H1 (cell line): ENCODE measurements around the gene UPF1.

Source experiments
- JUN ChIP-seq: IDR thresholded peaks from 2 replicates; pipeline ENCODE4 v1.6.1; 2011; ENCODE audit warnings: low read depth, mild to moderate bottlenecking, improper control_type of control experiment, low read length
- RXRA ChIP-seq: IDR thresholded peaks from 2 replicates; pipeline ENCODE4 v1.6.1; 2011; ENCODE audit warnings: low read depth, mild to moderate bottlenecking, low read length, moderate library complexity; ENCODE audit not compliant: insufficient read depth
- TF ChIP-seq, protein P1 (sequence below): IDR thresholded peaks from 2 replicates; pipeline ENCODE4 v1.6.1; 2012; ENCODE audit warnings: inconsistent platforms
- TF ChIP-seq, protein P2 (sequence below), 3 experiments: IDR thresholded peaks; 1 replicate in 2 of 3; 2 replicates in 1 of 3; pipeline versions ENCODE4 v1.5.1 to v1.6.1; 2011; ENCODE audit warnings: low read length in 3 of 3, mild to moderate bottlenecking in 3 of 3, inconsistent platforms in 2 of 3, low read depth in 1 of 3, moderate library complexity in 1 of 3; ENCODE audit not compliant: insufficient read depth in 1 of 3; ENCODE audit errors: control extremely low read depth in 1 of 3

DNA sequence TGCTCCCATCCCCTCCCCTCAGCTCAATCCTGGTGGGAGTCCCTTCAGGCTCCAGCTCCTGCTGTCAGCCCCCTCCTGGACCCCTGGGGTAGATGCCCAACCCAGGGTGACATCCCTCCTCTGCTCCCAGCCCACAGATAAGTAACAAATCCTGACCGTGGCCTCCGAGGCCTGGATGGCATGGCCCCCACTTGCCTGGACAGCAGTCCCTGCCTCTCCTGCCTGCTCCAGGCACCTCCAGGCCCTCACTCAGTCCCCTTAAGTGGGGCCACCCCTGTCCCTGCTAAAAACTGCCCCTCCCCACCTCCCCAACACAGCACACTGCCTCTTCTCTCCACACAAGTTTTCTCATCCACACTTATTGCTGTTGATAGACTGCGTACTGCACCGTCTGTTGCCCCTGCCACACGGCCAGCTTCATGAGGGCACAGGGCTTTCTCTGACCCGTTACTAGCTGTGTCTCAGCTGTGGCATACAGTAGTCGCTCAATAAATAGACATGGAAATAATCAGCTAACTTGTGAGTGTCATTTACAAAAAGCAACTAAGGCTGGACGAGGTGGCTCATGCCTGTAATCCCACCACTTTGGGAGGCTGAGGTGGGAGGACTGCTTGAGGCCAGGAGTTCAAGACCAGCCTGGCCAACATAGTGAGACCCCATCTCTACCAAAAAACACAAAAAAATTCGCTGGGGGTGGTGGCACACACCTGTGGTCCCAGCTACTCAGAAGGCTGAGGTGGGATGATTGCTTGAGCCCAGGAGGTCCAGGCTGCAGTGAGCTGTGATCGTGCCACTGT, 58.4 kb downstream of the UPF1 start:
- no peak for TF ChIP-seq RXRA
- TF ChIP-seq, protein P1, sequence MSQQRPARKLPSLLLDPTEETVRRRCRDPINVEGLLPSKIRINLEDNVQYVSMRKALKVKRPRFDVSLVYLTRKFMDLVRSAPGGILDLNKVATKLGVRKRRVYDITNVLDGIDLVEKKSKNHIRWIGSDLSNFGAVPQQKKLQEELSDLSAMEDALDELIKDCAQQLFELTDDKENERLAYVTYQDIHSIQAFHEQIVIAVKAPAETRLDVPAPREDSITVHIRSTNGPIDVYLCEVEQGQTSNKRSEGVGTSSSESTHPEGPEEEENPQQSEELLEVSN, result no peak
- TF ChIP-seq, protein P2, sequence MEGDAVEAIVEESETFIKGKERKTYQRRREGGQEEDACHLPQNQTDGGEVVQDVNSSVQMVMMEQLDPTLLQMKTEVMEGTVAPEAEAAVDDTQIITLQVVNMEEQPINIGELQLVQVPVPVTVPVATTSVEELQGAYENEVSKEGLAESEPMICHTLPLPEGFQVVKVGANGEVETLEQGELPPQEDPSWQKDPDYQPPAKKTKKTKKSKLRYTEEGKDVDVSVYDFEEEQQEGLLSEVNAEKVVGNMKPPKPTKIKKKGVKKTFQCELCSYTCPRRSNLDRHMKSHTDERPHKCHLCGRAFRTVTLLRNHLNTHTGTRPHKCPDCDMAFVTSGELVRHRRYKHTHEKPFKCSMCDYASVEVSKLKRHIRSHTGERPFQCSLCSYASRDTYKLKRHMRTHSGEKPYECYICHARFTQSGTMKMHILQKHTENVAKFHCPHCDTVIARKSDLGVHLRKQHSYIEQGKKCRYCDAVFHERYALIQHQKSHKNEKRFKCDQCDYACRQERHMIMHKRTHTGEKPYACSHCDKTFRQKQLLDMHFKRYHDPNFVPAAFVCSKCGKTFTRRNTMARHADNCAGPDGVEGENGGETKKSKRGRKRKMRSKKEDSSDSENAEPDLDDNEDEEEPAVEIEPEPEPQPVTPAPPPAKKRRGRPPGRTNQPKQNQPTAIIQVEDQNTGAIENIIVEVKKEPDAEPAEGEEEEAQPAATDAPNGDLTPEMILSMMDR (IDR thresholded peaks at IDR 0.05; ENCODE audit: control extremely low read depth in 1 of 3, insufficient read depth in 1 of 3, low read depth in 1 of 3, low read length in 3 of 3), result no peak
- TF ChIP-seq JUN, result no peak
